Activated CD4-positive, CD25-positive, alpha-beta regulatory T cell treated with anti-CD3 and anti-CD28 coated beads, Interleukin-2, amount 50 U/mL, for 72 hours (primary cell): ENCODE measurements around the gene IRAK2.
"Not testable (repeated sequence)": the region's sequence is repeated elsewhere in the genome, so short reads cannot be mapped to it uniquely, and the experiment has no call there.

Experiments used
- DNase-seq: peaks from one replicate; pipeline ENCODE4 v3.0.0; 2021

Gene IRAK2

DNA sequence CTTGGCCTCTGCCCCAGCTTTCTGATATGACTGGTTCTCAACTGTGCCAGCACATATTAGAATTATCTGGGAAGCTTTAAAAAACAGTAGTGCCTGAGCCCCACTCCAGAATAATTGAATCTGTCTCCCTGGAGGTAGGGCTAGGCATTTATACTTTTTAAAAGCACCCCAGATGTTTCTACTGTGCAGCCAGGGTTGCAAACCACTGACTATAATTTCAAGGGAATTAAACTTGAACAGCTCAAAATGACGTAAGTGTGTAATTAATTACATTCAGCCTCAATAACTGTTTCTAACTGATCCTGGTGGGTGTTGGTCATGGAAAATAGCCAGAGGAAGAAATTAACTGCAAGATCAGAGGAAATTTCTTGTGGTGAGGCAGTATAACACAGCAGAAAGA is 4.4 kb upstream of the IRAK2 start:
- DNase-seq = no peak

DNA sequence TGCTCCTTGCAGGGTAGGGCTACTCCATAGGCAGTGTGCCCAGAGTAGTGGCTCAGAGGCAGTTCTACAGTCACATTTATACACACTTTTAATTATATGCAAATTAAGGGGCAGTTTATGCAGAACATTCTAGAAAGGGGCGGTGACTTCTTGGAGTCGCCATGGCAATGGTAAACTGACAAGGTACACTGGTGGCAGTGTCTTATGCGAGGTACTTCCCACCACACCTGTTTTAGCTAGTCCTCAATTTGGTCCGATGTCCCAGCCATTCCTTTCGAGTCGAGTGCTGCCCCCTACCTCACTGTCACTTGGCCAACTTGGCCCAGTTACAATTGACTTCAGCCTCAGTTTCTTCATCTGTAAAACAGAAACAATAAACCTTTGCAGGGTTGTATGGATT is 3.8 kb upstream of the IRAK2 start:
- DNase-seq = no peak

DNA sequence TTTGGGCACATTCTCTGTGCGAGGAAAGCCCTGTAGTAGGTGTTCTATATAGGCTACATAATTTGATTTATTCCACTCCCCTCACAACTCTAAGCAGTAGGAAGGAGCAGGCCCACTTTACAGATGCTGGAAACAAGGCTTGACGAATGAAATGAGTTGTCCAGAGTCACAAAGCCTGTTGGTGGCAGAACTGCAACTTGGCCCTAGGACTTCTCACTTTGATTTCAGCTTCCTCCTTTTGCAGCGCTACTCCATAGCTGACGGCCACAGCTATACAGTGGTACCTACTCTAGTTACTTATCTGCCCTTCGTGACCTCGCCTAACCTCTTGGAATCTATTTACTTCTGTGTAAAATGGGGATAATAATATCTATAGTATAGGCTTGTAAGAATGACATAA is 2.5 kb upstream of the IRAK2 start:
- DNase-seq = no peak

DNA sequence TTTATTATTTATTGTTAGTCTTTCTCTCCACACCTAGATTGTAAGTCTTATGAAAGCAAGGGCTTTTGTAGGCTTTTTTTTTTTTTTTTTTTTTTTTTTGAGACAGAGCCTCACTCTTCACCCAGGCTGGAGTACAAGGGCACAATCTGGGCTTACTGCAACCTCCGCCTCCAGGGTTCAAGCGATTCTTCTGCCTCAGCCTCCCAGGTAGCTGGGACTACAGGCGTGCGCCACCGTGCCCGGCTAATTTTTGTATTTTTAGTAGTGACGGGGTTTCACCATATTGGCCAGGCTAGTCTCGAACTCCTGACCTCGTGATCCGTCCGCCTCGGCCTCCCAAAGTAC is 546 bp upstream of the IRAK2 start:
- DNase-seq = not testable (repeated sequence)

DNA sequence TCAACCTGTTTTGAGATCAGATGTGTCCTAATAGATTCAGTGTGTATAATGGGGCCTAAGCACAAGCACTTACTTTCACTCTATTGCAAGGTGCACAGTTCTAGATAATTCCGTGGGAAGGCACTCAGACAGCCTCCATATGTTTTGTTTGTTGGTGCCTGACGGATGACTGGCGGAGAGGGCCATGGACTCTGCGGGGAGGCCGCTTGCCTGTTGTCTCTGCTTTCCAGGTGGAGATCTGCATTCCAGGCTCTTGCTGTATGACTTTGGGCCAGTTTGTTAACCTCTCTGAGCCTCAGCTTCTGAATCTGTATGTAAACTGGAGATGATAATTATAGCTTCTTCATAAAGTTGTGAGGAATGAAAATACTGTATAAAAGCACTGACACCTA is 1.5 kb downstream of the IRAK2 start:
- DNase-seq = no peak

DNA sequence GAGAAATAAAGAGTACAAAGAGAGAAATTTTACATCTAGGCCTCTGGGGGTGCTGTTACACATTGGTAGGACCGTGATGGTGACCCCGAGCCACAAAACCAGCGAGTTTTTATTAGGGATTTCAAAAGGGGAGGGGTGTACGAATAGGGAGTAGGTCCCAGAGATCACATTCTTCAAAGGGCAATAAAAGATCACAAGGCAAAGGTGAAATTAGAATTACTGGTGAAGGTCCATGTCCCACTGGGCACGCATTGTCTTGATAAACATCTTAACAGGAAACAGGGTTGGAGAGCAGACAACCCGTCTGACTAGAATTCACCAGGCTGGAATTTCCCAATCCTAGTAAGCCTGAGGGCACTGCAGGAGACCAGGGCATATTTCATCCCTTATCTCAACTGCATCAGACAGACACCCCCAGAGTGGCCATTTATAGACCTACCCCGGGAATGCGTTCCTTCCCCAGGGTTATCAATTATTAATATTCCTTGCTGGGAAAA is 4.3 kb downstream of the IRAK2 start:
- no peak for DNase-seq

DNA sequence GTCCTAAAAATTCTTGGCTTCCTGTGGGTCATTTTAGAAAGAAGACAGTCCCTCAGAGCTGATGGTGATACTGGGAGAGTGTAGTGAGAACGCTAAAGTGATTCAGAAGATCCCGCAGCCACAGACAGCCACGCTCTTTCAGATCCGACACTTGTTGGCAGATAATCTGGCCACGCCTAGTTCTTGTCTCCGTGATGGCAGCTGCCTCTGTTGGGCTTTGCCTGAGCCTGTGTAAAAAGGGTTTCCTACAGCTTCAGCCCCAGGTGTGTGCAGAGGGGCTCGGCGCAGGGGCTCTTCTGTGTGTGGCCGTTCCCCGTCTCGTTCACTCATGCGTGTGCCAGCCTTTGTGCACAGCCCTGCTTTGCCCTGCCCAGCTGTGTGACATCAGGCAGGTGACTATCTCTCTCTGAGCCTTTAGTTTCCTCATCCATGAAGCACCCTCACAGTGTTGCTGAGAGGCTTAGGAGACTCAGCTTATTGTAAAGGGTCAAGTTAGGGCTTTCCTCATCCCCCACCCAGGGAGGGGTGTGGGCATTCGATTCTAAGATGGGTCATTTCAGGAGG is 6.3 kb downstream of the IRAK2 start:
- no peak for DNase-seq

DNA sequence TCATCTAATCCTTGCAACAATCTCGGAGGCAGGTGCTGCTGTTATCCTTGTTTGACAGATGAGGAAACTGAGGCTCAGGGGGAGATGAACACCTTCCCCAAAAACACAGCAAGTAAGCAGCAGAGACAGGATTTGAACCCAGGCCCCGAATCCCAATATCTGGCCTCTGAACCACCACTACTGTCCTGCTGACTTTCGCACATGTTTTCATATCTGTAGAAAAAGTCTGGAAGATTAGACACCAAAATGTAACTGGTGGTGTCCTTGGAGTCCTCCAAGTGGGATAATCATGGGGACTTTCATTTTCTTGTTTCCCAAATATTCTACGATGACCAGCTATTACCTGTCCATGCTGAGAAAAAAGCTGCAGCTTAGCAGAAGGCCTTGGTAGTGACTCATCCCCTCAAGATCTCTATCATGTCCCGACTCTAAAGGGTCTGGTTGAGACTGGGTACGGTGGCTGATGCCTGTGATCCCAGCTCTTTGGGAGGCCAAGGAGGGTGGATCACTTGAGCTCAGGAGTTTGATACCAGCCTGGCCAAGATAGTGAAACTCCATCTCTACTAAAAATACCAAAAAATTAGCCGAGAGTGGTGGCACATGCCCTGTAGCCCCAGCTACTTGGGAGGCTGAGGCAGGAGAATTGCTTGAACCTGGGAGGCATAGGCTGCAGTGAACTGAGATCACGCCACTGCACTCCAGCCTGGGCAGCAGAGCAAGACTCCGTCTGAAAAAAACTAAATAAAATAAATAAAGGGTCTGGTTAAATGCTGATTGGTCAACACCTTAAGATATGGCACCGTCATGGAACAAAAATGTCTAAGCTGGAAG is 8.6 kb downstream of the IRAK2 start:
- DNase-seq = no peak

DNA sequence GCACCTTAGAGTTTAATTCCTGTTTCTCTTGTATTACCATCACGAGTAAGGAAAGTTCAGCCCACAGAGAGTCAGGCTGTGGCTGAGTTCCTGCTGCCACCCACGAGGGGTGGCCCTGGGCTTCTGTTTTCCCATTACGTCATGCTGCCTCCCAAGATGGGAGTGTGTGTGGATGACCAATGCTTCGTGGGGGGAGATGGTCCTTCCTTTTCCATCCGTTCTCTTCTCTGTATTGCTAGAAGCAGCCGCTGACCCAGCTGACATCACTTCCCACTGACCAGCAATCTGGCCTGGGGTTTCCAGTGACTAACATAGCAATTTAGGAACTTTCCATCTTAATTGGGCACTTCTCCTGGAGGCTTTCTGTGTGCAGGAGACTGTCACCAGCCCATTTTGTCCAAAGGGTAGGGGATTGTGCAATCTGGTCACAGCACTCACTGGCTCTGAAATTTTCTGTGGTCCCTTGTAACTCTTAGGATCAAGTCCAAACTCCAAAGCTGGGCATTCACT is 9.3 kb downstream of the IRAK2 start:
- DNase-seq = no peak

DNA sequence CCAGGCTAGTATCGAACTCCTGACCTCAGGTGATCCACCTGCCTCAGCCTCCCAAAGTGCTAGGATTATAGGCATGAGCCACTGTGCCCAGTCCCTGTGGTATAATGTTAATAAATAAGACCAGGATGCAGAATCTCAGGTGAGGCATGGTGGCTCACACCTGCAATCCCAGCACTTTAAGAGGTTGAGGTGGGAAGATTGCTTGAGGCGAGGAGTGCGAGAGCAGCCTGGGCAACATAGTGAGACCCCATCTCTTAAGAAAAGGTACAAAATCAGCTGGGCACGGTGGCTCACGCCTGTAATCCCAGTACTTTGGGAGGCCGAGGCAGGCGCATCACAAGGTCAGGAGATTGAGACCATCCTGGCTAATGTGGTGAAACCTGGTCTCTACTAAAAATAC is 10.6 kb downstream of the IRAK2 start:
- DNase-seq = not testable (repeated sequence)

DNA sequence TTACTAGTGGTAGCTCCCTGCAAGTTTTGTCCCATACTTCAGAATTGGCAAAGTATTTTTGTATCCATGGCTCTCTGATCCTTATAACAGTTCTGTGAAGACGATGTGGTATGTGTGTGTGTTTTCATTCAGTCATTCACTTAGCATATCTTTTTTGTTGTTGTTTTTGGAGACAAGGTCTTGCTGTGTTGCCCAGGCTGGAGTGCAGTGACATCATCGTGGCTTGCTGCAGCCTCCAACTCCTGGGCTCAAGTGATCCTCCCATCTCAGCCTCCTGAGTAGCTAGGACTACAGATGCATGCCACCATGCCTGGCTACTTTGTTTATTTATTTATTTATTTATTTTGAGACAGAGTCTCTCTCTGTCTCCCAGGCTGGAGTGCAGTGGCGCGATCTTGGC is 11.4 kb downstream of the IRAK2 start:
- DNase-seq = not testable (repeated sequence)

DNA sequence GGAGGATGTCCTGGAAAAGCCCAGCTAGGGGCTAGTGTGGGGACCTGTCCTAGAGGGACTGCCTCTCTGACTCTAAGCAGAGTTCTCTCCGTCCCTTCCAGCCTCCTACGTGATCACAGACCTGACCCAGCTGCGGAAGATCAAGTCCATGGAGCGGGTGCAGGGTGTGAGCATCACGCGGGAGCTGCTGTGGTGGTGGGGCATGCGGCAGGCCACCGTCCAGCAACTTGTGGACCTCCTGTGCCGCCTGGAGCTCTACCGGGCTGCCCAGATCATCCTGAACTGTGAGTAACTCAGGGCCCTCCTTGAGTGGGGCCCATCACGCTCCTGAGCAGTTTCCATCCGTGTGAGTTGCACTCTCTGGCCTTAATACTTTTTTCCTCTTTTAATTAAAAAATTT is 13.0 kb downstream of the IRAK2 start:
- DNase-seq = no peak

DNA sequence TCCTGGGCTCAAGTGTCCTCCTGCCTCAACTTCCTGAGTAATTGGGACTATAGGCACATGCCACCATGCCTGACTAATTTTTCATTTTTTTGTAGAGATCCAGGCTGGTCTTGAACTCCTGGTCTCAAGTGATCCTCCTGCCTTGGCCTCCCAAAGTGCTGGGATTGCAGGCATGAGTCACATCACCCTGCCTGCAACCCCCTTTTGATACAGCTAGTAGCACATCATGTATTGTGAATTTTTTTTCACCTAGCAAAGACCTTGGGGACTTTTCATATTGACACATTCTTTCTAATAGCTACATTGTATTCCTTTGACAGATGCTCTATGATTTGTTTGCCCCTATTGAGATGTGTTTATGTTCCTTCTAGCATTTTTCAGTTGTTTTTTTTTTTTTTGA is 14.2 kb downstream of the IRAK2 start:
- no peak for DNase-seq

DNA sequence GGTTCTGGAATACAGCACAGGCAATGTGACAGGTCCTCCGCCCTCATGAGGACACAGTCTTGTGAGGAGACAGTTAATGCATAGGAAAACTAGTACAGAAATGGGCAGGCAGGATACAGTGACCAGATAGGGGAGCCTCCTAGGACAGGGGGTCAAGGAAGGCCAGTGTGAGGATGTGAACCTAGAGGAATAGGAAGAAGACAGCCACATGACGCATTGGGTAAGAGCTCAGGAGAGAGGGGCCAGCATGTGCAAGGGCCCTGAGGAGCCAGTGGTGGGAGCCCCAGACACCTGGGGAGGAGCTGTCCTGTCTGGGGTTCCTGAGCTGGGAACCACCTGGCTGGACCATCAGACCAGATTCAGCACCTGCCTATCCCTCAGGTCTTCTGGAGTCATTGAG is 15.6 kb downstream of the IRAK2 start:
- no peak for DNase-seq

DNA sequence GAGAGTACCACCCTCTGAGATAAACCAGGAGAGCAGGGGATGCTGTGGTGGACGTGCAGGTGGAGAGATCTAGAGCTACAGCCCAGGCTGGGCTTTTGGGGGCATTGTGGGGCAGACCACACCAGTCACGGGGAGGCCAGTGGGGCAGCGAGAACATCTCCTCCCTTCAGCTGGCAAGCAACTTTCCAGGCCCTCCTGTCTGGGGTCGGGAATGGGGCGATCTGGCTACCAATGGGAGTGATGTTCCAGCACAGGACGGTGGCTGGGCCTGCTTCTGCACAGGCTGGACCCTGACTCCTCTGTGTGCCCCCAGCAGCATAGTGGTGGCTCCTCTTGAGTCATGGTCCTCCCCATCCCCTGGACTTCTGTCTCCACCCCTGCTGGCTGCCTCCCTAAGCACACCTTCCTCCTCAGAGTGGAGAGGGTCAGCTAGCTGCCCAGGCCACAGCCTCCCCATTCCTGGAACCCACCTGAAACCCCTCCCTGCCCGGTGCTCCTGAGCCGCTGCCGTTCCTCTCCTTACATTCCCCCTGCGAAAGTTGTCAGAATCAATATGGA is 16.1 kb downstream of the IRAK2 start:
- no peak for DNase-seq

DNA sequence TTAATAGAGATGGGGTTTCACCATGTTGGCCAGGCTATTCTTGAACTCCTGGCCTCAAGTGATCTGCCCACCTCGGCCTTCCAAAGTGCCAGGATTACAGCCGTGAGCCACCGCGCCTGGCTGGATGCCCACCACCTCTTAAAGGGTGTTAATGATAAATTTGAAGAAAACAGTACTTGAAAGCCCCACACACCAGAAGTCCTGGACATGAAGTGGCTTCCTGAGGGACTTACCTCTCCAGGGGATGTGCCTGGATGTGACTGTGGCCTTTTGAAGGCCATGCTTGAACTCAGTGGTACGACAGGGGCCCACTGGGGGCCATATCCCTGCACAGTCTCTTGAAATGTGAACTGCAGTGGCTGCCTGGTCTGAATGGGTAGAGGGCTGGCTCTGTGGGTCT is 18.2 kb downstream of the IRAK2 start:
- no peak for DNase-seq

DNA sequence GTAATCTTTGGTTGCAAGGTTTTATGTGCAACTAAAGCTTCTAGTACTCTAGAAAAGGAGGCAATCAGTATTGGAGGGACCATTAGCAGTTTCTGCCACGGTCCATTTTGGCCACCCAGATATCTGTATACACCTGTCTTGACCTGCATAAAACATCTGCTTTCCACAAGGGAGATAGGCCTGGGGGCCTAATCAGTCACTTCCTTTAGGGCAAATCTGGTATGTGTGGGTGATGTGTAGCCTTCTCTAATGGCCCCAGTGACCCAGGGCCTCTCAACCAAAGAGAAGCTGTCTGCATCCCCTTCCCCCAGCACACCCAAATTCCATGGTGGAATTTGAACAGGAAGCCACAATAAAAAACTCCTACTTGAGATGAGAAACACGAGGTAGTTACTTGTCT is 19.5 kb downstream of the IRAK2 start:
- no peak for DNase-seq

DNA sequence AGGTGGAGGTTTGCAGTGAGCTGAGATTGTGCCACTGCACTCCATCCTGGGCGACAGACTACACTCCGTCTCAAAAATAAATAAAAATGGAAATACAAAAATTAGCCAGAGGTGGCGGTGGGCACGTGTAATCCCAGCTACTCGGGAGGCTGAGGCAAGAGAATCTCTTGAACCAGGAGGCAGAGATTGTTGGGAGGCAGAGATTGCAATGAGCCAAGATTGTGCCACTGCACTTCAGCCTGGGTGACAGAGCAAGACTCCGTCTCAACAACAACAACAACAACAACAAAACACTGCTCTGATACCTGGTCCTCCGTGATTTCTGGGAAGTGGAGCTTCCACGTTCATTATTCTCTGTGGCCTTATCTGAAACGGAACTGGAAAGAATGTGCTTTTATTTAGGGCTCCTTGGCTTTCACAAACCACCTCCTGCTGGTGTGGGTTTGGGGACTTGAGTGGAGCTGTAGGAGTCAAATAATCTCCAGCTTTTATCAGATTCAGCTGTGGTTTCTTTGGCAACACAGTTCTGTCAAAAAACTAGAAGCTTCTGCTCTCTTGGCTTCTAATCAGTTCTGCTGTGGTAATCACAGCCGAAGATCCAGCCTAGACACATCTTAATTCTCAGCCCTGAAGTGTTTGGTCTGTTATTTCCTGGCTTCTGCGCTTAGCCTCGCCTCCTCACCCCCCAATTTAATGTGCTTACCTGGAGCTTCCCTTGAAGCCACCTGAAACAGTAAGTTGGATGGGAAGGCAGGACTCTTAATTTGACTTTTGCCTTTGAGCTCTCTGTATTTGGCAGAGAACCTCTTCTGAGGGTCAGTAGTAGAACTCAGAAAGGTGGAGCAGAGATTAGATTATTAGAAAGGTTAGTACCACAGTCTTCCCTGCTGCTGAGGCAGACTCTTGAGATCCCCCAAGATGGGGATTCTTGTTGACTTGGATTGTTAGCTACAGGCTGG is 21.4 kb downstream of the IRAK2 start:
- no peak for DNase-seq

DNA sequence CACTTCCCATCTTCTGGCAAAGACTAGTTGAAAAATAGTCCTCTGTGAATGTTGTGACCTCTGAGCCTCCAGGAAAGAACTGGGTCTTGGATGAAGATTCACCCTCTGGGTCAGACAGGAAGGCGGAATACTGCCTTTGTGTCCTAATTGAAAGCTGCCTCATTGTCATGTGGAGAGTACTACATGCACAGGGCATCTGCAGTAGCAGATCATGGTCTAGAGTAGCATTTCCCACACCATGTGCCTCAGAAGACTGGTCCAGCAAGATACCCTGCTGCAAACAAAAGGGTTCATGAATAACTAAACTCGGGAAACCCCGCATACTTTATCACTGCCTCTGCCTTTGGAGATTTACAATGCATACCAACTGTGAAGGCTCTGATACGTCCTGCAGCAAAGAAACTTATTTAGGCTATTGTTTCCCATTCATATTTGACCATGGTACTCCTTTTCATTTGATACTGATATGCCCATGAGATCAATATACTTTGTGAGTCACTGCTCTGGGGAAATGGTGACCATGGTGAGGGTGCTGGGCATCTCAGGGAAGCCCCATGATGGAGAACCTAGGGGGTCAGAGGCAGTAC is 22.7 kb downstream of the IRAK2 start:
- no peak for DNase-seq

DNA sequence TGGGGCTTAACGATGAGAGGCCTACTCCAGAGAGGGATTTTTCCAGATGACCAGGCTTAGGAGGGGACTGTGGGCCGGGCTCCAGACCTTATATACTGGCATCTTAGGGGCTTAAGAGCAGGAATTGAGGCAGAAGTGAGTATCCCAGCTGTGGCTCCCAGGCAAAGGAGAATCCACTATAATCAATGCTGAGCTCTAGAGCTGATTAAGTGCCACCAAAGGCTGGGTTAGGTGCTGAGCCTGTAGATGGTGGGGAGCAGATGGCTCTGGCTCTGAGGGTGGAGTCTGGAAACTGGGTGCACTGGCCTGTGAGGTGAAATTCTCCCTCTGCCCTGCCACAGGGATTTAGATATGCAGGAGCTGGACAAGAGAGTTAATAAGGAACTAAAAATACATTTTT is 23.2 kb downstream of the IRAK2 start:
- no peak for DNase-seq

DNA sequence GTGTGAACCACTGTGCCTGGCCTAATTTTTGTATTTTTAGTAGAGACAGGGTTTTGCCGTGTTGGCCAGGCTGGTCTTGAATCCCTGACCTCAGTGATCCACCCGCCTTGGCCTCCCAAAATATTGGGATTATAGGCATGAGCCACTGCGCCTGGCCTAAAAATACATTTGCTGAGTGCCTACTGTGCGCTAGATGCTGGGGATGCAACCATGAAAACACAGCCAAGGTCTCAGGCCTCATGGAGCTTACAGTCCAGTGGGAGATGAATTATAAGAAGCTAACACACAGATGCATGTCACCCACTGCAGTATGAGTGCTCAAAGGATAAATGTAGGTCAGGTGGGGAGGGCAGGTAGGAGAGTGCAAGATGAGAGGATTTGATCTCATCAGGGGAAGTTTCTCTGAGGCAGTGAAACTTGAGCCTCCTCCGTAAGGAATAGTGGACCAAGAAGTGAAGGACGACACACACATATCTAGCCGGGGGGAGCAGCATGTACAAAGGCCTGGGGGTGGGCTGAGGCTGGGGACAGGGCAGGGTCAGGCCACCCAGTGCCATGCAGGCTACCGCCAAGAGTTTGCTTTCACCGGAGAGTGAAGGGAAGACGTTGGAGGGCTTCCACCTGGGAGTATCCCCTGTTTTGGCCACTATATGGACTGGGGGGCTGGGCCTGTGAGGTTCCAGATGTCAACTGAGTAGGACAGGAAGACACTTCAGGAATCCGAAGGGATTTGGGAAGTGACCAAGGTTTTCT is 24.3 kb downstream of the IRAK2 start:
- DNase-seq = no peak
